Stimulated activated CD8-positive, alpha-beta memory T cell treated with anti-CD3 and anti-CD28 coated beads, Interleukin-4, amount 100 ng/mL, for 48 hours (primary cell): Measurements from ENCODE around the gene TMEM51.

ENCODE experiments used
- DNase-seq: peaks from one replicate; pipeline ENCODE4 v3.0.0-alpha.2; 2020

The TMEM51 gene

DNA sequence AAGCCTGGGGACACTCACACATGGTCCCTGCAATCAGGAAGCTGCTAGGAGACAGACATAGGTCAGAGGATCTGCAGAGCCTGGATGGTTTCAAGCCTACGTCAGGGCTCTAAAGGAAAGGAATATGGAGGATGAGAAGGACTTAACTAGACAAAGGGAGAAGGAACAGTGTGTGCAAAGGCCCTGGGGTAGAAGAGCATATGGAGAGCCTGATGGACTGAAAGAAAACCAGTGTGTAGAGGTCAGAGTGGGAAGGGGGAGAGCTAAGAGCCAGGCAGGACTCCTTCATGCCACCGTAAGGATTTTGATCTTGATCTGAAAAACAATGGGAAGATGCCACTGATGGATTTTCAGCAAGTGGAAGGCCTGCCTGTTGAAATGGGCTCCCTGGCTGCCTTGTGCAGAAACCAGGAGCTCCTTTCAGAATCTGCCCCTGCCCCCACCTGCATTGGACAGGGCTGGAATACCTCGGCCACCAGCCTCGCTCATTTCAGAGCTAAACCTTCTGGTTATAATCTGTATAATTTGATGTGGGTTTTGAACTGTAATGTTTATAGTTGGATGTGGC, 102.1 kb downstream of the TMEM51 start:
- no peak for DNase-seq

DNA sequence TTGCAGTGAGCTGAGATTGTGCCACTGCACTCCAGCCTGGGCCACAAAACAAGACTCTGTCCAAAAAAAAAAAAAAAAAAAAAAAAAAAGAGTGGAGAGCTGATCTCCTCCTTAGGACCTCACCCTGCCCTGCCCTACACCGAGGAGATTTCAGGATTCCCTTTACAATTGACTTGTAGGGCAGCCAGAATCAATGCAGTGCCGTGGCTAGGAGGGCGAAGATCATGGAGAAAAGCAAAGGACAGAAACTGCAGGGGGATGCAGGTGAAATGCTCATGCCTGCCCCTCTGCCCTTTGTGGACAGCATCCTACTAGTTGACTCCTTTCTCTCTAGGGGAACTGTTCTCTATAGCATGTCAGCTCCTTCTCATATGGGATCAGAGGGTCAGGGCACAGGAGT, 103.0 kb downstream of the TMEM51 start:
- DNase-seq = no peak

DNA sequence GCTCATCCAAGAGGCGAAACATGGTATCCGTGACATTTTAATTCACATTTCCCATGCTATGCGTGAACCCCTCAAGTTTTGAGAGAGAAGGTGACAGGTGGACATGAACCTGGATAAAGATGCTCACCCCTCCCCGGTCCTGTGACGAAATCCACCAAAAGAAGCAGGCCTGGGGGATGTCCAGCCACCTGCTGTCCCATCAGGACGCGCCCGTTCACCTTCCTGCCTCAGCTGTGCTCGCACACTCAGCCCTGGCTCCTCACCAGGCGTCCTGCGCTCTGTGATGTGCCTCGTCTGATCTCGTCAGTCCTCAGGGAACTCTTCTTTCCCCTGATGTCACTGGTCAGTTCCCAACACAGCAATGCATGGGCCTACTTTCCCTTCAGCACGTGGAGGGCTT, 103.8 kb downstream of the TMEM51 start:
- DNase-seq = no peak

DNA sequence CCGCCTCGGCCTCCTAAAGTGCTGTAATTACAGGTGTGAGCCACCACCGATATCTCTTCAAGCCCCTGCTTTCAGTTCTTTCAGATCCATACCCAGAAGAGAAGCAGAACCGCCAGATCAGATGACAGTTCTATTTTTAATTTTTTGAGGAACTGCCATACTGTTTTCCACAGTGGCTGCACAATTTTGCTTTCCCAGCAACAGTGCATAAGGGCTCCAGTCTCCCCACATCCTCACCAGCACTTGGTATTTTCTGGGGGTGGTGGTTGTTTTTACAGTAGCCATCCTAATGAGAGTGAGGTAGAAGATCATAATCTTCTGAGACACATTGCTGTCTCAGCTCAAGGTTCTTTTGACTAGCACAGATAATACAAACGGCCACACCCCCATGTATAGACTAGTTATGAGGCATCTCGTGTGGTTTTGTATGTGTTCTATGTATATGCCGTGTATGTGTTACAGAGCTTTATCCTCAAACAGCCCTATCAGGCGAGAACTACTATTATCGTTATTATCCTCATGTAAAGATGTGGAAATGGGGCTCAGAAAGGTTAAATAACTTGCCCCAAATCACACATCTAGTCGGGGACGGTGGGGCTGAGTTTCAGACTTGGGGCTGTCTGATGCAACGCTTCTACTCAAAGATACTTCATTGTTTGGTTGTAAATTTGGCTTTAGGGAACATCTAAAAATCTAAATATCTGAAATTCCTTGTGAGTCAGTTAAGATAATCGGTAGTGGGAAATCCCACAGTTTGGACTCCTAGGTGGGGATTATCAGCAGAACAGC, 105.5 kb downstream of the TMEM51 start:
- no peak for DNase-seq

DNA sequence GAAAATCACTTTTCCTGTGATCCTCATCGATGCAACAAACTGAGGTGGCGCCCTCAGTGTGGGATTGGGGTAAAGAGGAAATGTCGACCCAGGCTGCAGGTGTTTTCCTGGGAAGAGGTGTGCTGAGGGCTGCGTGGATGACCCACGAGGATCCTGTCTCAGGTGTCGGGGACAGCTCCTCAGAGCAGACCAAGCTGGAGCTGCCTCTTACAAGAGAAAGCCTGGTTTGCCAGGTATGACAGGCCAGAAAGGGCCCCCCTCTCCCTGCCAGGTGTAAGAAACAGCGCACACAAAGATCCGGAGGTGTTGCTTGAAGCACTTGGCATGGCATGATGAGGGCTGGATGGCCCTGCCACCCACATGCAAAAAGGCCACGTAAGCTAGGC, 106.1 kb downstream of the TMEM51 start:
- no peak for DNase-seq

DNA sequence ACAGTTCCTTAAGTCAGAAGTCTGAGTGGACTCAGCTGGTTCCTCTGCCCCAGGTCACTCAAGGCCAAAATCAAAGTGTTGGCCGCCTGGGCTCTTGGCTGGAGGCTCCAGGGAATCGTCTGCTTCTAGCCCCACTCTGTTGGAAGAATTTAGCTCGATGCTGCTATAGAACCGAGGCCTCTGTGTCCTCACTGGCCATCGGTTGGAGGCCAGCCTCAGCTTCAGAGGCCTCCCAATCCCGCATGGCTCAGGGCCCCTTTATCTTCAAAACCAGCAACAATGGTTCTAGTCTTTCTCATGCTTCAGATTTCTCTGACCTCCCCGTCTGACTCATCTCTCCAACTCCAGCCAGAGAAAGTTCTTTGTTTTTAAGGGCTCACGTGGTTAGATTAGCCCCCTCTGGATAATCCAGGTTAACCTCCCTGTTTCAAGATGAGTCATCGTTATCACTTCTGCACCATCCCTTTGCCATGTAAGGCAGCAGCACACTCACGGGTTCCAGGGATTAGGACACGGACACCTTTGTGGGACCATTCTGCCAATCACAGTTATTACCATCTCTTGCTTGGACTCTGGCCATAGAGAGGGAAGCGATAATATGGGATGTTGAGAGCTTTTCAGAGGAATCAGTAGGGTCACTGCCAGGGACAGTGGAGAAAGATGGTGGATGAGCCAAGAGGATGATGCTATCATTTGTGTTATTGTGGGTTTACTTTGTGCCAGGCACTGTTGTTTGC, 107.0 kb downstream of the TMEM51 start:
- DNase-seq = no peak

DNA sequence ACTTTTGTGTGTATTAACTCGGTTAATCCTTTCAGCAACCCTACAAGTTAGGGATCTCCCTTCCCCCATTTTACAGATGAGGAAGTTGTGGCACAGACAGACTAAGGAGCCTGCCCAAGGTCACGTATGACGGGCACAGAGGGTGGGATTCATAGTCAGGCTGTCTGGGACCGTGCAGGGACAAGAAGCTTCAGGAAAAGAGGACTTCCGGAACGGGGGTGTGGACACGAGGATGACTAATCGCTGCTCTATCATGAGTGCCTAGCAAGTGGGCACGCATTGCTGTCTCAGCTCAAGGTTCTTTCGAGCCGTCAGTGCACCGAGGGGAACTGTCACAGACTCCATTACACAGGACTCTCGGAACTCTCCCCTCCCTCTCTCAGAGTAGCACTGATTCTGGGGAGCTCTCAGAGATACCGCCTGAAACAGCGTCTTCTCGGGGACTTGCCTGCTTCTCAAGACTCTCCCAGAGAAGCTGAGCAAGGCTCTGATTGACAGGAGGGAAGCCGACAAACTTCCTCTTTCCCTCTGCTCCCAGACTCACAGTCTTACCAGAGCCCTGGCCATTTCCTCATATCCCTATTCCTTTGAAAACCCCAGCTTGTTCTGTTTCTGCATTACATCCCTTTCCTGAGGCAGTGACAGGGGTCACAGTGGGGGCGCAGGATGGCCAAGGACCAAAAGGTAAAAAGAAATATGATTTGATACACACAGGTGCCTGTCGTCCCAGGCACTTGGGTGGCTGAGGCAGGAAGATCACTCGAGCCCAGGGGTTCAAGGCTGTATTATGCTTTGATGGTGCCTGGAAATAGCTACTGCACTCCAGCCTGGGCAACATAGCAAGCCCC, 107.8 kb downstream of the TMEM51 start:
- DNase-seq = peak; percentile 51

DNA sequence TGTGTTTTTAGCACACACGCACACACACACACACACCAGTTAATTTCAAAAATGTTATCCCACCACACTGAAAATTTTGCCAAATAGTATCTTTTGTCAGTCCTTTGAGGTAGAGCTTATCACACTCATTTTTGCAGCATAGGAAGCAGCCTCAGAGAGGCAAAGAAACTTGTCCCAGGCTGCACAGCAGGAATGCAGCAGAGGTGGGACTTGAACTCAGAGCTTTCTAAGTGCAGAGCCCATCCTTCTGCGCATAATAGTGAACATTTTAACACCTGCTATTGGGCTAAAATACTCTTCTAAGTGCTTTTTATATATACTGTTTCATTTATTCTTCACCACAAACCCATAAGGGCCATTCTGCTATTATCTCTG, 108.4 kb downstream of the TMEM51 start:
- no peak for DNase-seq

DNA sequence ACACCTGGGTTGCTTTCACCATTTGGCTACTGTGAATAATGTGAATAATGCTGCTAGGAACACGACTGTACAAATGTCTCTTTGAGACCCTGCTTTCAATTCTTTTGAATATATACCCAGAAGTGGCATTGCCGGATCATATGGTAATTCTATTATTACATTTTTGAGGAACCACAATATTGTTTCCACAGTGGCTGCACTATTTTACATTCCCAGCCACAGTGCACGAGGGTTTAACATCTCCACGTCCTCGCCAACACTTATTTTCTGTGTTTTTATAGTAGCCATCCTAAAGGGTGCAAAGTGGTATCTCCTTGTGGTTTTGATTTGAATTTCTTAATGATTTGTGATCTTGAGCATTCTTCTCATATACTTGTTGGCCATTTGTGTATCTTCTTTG, 109.2 kb downstream of the TMEM51 start:
- DNase-seq = no peak

DNA sequence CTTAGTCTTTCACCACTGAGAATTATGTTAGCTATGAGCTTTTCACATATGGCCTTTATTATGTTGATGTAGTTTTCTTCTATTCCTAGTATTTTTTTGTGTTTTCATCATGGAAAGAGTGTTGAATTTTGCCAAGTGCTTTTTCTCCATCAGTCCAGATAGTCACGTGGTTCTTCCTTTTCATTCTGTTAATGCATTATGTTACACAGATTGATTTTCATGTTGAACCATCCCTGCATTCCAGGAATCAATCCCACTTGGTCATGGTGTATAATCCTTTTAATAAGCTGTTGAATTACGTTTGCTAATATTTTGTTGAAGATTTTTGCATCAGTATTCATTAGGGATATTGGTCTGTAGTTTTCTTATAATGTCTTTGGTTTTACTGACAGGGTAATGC, 111.2 kb downstream of the TMEM51 start:
- DNase-seq = no peak
